Type B pancreatic cell (in vitro differentiated cells): ENCODE measurements around the gene NDUFV1. TPM values are rescaled to one million over a fixed set of nuclear protein-coding genes. Genes with fewer than 3 reads are reported as not detected.
A peak's percentile ranks its signal among the peaks of the same experiment; 100 is the strongest.
"Not testable (repeated sequence)": the region's sequence is repeated elsewhere in the genome, so short reads cannot be mapped to it uniquely, and the experiment has no call there.

Source experiments
- DNase-seq: peaks from one replicate; pipeline ENCODE4 v3.0.0; 2021; ENCODE audit warnings: mixed read lengths; ENCODE audit not compliant: unreplicated experiment; ENCODE audit errors: extremely low spot score
- H3K27ac Mint-ChIP-seq: 2 replicates; pipeline ENCODE4 v1.8.0; 2021; ENCODE audit warnings: mild to moderate bottlenecking, mixed read lengths
- H3K27me3 Mint-ChIP-seq: 2 replicates; pipeline ENCODE4 v1.8.0; 2021; ENCODE audit warnings: mixed read lengths
- H3K36me3 Mint-ChIP-seq: 2 replicates; pipeline ENCODE4 v1.8.0; 2021; ENCODE audit warnings: mixed read lengths
- H3K4me1 Mint-ChIP-seq: one replicate; pipeline ENCODE4 v1.8.0; 2021; ENCODE audit warnings: mixed read lengths; ENCODE audit not compliant: unreplicated experiment
- H3K4me3 Mint-ChIP-seq: 2 replicates; pipeline ENCODE4 v1.8.0; 2021; ENCODE audit warnings: mild to moderate bottlenecking, mixed read lengths
- H3K9me3 Mint-ChIP-seq: 2 replicates; pipeline ENCODE4 v1.8.0; 2021; ENCODE audit warnings: mixed read lengths
- CTCF ChIP-seq: fragments of 200-600 bp; sonication (generic); conservative IDR thresholded peaks from 2 replicates; pipeline ENCODE4 v1.5.0; 2021; ENCODE audit warnings: antibody characterized with exemption, mild to moderate bottlenecking
- total RNA-seq: library from RNA; stranded (reverse); gene quantifications from 2 replicates; pipeline ENCODE4 v1.2.1, GENCODE V29; 2021; ENCODE audit warnings: low replicate concordance

Gene NDUFV1
- total RNA-seq, 1 donor from 2014 or later = 226 TPM

- Mint-ChIP-seq H3K9me3 (no peaks in the 10 kb centered on the region), H3K27me3 (no peaks in the 10 kb centered on the region), H3K27ac (no peak overlapping the region), H3K4me3 (no peak overlapping the region), H3K4me1 (peaks cover 13% of the 10 kb centered on the region), H3K36me3 (no peaks in the 10 kb centered on the region)
- DNase-seq = no peak
- no peak for TF ChIP-seq CTCF
These were observed 47.5 kb downstream of the NDUFV1 start for GRCh38 chr11:67654225-67654624.

- Mint-ChIP-seq H3K27me3 (no peaks in the 10 kb centered on the region), H3K9me3 (no peaks in the 10 kb centered on the region), H3K27ac (no peak overlapping the region), H3K4me1 (peaks cover 10% of the 10 kb centered on the region), H3K4me3 (no peak overlapping the region), H3K36me3 (no peaks in the 10 kb centered on the region)
- TF ChIP-seq CTCF = no peak
- no peak for DNase-seq
These were observed 49.7 kb downstream of the NDUFV1 start for GRCh38 chr11:67656278-67656922.

- Mint-ChIP-seq H3K4me3 (no peak overlapping the region), H3K27me3 (no peaks in the 10 kb centered on the region), H3K36me3 (no peaks in the 10 kb centered on the region), H3K9me3 (no peaks in the 10 kb centered on the region), H3K27ac (no peak overlapping the region), H3K4me1 (peaks cover 6% of the 10 kb centered on the region)
- no peak for DNase-seq
- TF ChIP-seq CTCF = no peak
These were observed 50.6 kb downstream of the NDUFV1 start for GRCh38 chr11:67657300-67657699.

- H3K27ac Mint-ChIP-seq, H3K36me3 Mint-ChIP-seq, H3K27me3 Mint-ChIP-seq, H3K4me3 Mint-ChIP-seq, H3K9me3 Mint-ChIP-seq, DNase-seq, H3K4me1 Mint-ChIP-seq: not testable (repeated sequence)
- TF ChIP-seq CTCF = peak; percentile 60
These were observed 53.0 kb downstream of the NDUFV1 start for GRCh38 chr11:67659651-67660165.

- H3K9me3 Mint-ChIP-seq, H3K4me1 Mint-ChIP-seq, H3K27me3 Mint-ChIP-seq, H3K4me3 Mint-ChIP-seq, H3K36me3 Mint-ChIP-seq, H3K27ac Mint-ChIP-seq, DNase-seq: not testable (repeated sequence)
These were observed 54.0 kb downstream of the NDUFV1 start for GRCh38 chr11:67660752-67661151.

Other genes with a start within 250 kb of the NDUFV1 start
- gene CLCF1, start 233.3 kb upstream of the NDUFV1 start, total RNA-seq = 3.2 and 6.7 TPM in 2 replicates
- gene RAD9A, start 214.9 kb upstream of the NDUFV1 start, total RNA-seq = 29.5 and 41.2 TPM in 2 replicates
- gene PPP1CA, start 205.1 kb upstream of the NDUFV1 start, total RNA-seq = 137 TPM in 2 replicates
- gene TBC1D10C, start 202.9 kb upstream of the NDUFV1 start, total RNA-seq = 0.87 TPM in 1 of 2 replicates, not detected in the other
- gene CARNS1, start 191.3 kb upstream of the NDUFV1 start, total RNA-seq = 0.31 and 1.5 TPM in 2 replicates
- gene RPS6KB2, start 178.4 kb upstream of the NDUFV1 start, total RNA-seq = 55.5 and 57.0 TPM in 2 replicates
- 1.1 and 2.0 TPM in 2 replicates for gene PTPRCAP, start 169.3 kb upstream of the NDUFV1 start, total RNA-seq
- 77.4 and 90.2 TPM in 2 replicates for gene CORO1B, start 163.5 kb upstream of the NDUFV1 start, total RNA-seq
- not detected in 2 replicates for gene GPR152, start 154.2 kb upstream of the NDUFV1 start, total RNA-seq
- not detected in 2 replicates for gene CABP4, start 151.6 kb upstream of the NDUFV1 start, total RNA-seq
- gene TMEM134, start 137.7 kb upstream of the NDUFV1 start, total RNA-seq = 41.7 and 46.6 TPM in 2 replicates
- gene AIP, start 123.9 kb upstream of the NDUFV1 start, total RNA-seq = 32.4 and 47.6 TPM in 2 replicates
- gene PITPNM1, start 101.6 kb upstream of the NDUFV1 start, total RNA-seq = 50.4 and 51.7 TPM in 2 replicates
- gene CDK2AP2, start 98.8 kb upstream of the NDUFV1 start, total RNA-seq = 34.9 and 37.5 TPM in 2 replicates
- not detected in 2 replicates for gene CABP2, start 83.5 kb upstream of the NDUFV1 start, total RNA-seq
- gene GSTP1, start 23.1 kb upstream of the NDUFV1 start, total RNA-seq = 1,009 and 1,011 TPM in 2 replicates
- 10.3 and 16.0 TPM in 2 replicates for gene NUDT8, start 23.0 kb downstream of the NDUFV1 start, total RNA-seq
- not detected in 2 replicates for gene TBX10, start 32.8 kb downstream of the NDUFV1 start, total RNA-seq
- gene ACY3, start 43.8 kb downstream of the NDUFV1 start, total RNA-seq = 2.2 and 5.8 TPM in 2 replicates
- gene ALDH3B2, start 67.7 kb downstream of the NDUFV1 start, total RNA-seq = 4.8 and 9.4 TPM in 2 replicates